OCI-M2 (cell line): ENCODE measurements around the gene HSD17B12.
A peak's percentile ranks its signal among the peaks of the same experiment; 100 is the strongest.
"Not testable (repeated sequence)": the region's sequence is repeated elsewhere in the genome, so short reads cannot be mapped to it uniquely, and the experiment has no call there.

ENCODE experiments used
- DNase-seq: peaks from one replicate; lab custom pipeline; 2025; ENCODE audit not compliant: unreplicated experiment; lab: John Stamatoyannopoulos, UW

Gene HSD17B12

DNA sequence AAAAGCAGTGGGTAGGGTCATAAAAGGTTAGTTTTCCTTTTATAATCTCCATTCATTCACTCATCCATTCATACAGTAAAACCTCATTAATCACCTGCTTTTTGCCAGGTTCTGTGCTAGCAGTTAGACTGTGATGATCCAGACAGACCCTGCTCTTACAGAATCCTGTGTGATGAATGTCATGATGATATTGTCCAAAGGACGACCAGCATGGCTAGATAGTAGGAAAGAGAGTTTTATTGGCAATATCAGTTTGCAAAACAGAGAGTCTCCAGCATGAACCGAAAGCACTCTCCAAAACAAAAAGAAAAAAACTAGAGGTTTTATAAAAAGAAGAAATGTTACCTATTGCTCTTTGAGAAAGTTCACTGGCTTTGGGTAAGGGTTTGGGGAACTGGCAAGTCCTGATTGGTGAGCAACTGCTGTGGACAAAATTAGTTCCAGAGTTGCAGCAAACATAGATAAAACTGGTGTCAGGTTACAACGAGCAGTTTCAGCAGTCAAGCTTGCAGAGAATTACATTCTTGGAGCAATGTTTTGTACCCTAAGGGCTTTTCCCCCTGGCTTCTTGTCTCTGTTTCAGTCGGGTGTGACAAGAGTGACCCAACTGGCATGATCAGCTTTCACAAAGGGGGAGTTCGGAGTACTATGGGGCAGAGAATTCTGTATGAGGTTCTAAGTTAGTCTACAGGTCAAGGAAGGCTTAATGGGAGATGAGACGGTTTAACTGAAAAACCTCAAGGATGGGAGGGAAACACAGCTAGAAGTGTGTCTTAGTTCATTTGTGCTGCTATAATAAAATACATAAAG, 58.3 kb downstream of the HSD17B12 start:
- peak; percentile 46 for DNase-seq

GRCh38 chr11:43746670-43747069, 66.1 kb downstream of the HSD17B12 start:
- peak; percentile 75 for DNase-seq

GRCh38 chr11:43747130-43747802, 66.7 kb downstream of the HSD17B12 start:
- DNase-seq = peak; percentile 51

DNA sequence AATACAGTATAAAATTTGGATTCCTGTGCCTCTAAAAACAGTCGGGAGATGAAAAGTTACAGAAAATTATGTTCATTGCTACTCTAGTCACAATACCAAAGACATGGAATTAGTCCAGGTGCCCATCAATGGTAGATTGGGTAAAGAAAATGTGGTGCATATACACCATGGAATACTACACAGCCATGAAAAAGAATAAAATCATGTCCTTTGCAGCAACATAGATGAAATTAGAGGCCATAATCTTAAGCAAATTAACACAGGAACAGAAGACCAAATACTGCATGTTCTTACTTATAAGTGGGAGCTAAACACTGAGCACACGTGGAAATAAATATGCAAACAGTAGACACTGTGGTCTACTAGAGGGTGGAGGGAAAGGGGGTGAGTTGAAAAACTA, 67.6 kb downstream of the HSD17B12 start:
- DNase-seq = no peak

DNA sequence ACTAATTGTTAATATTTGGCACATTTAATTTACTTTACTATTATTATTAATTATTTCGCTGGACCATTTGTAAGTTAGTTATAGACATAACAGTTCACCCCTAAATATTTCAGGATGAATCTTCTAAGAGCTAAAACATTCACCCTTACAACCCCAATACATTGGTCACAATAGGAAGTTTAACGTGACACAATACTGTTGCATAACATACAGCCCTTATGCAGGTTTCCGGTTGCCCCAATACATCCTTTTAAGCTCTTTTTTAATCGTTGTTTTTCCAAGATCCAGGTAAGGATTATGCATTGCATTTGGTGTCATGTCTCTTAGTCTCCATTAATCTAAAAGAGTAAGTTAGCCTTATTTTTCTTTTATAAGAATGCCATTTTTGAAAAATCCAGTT, 71.2 kb downstream of the HSD17B12 start:
- DNase-seq = no peak

- DNase-seq = no peak
These were observed 76.0 kb downstream of the HSD17B12 start for GRCh38 chr11:43756575-43756974.

- DNase-seq = no peak
These were observed 78.4 kb downstream of the HSD17B12 start for GRCh38 chr11:43758927-43759326.

DNA sequence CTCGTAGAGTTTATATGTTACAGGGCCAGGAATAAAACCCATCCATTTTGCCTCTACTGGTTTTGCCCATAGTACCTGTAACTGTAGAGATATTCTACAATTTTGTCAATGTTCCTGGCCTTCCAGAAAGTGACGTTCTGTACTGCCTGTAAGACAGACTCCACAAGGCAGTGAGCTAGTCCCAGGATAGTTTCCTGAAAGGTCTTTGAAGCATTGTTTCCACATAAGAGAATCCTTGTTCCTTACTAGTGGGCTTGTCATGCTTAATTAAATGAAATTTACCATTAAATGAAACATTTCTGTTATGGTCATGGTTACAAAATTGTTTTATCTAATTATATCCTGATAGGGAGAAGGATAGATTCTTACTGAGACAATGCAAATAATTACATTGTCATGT, 80.4 kb downstream of the HSD17B12 start:
- no peak for DNase-seq

DNA sequence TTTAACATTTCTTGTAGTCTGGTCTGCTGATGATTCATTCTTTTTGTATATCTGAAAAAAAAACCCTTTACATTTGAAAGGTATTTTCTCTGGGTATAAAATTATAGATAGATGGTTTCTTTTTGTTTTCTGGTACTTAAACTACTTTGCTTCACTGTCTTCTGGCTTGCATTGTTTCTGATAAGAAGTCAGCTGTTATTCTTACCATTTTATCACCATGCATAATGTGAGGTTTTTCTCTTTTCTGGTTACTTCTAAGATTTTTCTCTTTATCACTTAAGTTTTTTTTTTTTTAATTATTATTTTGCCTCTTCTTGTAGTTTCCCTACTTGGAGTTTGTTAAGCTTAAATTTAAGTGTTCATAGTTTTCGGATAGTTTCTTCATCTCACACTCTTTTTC, 84.7 kb downstream of the HSD17B12 start:
- DNase-seq = no peak

- not testable (repeated sequence) for DNase-seq
These were observed 88.1 kb downstream of the HSD17B12 start for GRCh38 chr11:43768654-43769053.

DNA sequence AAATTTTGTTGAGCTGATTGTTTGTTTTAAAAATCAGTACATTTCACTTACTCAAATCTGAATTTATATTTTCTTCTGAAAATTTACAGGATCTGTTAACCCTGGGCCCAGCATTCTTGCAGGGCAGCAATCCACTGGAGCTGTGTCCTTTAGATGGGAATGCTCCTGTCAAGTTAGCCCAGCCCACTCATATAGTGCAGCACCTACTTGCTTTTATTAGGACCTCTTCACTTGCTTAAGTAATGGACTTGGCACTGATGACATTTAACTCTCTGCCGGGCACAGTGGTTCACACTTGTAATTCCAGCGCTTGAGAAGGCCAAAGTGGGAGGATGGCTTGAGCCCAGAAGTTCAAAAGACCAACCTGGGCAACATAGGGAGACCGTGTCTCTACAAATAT, 89.6 kb downstream of the HSD17B12 start:
- no peak for DNase-seq

- no peak for DNase-seq
These were observed 92.2 kb downstream of the HSD17B12 start for GRCh38 chr11:43772733-43773132.

DNA sequence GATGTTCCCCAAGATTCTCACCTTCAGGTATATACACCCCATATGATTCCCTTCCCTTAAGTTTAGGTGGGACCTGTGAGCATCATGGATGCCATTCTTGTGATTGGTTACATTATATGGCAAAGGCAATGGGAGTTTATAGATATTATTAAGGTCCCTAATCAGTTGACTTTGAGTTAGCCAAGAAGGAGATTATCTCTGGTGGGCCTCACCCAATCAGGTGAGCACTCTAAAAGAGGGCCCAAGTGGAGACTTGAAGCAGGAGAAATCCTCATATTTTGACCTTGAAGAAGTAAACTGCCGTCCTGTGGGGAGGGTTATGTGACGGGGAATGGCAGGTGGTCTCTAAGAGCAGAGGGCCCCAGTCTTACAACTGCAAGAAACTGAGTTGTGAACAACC, 94.2 kb downstream of the HSD17B12 start:
- no peak for DNase-seq

DNA sequence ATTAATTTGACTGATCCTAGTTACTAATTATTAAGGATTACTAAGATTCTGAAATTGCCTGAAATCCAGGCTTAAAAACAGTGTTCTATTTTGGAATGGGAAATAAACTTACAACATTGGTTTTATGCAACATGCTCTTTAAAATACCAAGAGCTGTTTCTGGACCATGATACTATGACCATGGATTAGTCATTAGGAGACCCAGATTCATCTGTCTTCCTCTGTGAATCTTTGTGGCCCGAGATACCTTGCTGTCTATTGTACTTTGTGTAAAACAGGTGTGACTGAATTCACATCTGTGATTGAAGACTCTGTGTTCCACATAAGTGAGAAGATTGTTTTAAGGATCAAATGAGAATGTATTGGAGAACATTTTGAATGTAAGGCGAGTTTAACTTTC, 98.8 kb downstream of the HSD17B12 start:
- DNase-seq = no peak

DNA sequence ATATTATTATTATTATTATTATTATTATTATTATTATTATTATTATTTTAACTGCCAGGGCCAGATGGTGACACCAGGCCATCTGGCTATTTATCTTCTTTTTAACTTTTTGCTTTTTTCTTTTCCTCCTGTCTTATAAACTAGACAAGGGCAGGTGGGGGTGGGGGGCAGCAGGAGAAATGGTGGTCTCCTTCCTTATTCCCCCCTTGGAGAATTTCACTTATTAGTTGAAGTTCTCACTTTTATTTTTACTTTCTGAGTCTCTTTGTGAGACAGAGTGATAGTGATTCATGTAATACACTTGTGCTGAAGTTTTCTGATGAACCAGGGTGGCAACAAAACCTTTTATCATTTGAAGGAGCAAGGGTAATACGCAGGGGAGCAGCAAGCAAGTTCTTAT, 103.8 kb downstream of the HSD17B12 start:
- DNase-seq = no peak

GRCh38 chr11:43784866-43785265, 104.3 kb downstream of the HSD17B12 start:
- no peak for DNase-seq

GRCh38 chr11:43785318-43785717, 104.8 kb downstream of the HSD17B12 start:
- DNase-seq = no peak

DNA sequence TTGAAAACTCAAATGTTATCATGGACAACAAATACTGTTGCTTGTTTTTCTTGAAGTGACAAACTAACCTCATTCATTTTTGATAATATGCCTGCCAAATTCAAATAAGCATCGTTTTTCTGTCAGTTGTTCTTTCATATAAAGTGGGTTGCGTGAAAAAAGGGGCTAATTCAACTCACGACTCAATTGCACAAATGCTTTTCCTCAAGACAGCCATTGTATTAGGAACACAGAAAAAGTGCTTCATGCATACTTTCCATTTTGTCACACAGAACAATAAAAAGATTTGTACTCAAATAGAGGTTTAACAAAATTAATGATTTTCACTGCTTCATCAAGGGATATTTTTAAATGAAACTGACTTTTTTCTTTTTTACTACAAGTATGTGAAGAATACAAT, 105.5 kb downstream of the HSD17B12 start:
- DNase-seq = no peak

GRCh38 chr11:43787824-43788223, 107.3 kb downstream of the HSD17B12 start:
- DNase-seq = no peak

GRCh38 chr11:43788421-43788820, 107.9 kb downstream of the HSD17B12 start:
- no peak for DNase-seq

DNA sequence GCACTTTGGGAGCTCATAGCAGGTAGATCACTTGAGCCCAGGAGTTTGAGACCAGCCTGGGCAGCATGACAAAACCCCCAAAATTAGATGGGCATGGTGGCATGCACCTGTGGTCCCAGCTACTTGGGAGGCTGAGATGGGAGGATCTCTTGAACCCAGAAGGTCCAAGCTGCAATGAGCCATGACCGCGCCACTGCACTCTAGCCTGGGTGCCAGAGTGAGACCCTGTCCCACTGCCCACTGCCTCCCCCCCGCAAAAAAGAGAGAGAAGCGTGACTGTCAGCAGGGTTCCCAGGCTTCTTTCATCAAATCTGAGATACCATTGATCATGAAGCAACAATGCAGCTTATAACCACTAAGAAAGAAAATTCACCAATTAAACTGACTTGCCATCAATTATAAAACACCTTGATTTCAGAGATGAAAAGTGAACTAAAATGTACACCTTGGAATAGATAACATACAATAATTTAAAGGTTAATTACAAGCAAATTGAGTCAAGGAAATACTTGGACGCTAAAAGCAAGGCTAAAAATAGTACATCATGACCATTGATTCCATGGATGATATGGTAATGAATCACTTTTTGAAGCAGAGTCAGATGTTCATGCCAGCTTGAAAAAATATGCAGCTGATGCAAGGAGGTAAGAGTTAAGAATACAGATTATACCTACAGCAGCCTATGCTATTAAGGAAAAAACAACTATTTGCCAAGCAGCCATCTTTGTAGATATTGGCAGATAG, 109.3 kb downstream of the HSD17B12 start:
- DNase-seq = no peak

DNA sequence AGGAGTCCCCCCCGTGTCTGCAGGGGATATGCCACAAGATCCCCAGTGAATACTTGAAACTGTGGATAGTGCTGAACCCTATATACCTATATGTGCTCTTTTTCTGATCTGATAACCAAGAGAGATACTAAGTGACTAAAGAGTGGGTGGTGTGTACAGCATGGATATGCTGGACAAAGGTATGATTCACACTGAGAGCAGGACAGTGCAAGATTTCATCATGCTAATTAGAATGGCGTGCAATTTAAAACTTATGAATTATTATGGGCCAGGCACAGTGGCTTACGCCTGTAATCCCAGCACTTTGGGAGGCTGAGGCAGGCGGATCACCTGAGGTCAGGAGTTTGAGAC, 109.9 kb downstream of the HSD17B12 start:
- DNase-seq = no peak
